Measurements from ENCODE around the gene NOX4. TPM values are rescaled to one million over a fixed set of nuclear protein-coding genes. Genes with fewer than 3 reads are reported as not detected.

Gene NOX4
- total RNA-seq, 1 experiment from 2014 or later = not detected

DNA sequence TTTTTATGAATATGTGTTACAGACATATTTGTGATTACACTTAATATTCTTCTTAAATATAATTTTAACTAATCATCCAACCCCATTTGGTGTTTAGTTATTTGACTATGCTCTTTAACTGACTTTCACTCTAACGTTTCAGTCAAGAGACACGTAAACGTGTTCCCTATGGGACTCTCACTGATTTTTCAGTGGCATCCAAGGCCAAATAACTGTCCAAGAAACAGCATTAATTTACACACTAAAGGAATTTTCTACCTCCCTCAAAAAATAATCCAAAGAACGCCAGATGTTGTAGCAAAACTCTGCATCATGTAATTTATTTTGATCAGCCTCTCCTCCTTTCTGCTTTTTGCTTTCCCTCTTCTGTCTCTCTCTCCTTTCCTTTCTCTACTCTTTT is 44.0 kb upstream of the NOX4 start:
- no peak for DNase-seq (ENCODE audit: unreplicated experiment)
- H3K36me3 Mint-ChIP-seq (ENCODE audit: insufficient read depth, unreplicated experiment) = no peaks in the 10 kb centered on the region
- no peaks in the 10 kb centered on the region for H3K9me3 Mint-ChIP-seq (ENCODE audit: unreplicated experiment)
- intact Hi-C loops (cut with micrococcal nuclease) = no loop called here
- peaks cover 81% of the 10 kb centered on the region for H3K27me3 Mint-ChIP-seq (ENCODE audit: insufficient read depth, unreplicated experiment)
- no peaks in the 10 kb centered on the region for H3K4me1 Mint-ChIP-seq (ENCODE audit: insufficient read depth, unreplicated experiment)
- H3K27ac Mint-ChIP-seq (ENCODE audit: low read depth, unreplicated experiment) = no peak overlapping the region
- POLR2A ChIA-PET = no interaction called here
- BruUV-seq (replicated peaks) = no TSS peak
- no peak overlapping the region for H3K4me3 Mint-ChIP-seq (ENCODE audit: unreplicated experiment)
- TF ChIP-seq, protein P1, sequence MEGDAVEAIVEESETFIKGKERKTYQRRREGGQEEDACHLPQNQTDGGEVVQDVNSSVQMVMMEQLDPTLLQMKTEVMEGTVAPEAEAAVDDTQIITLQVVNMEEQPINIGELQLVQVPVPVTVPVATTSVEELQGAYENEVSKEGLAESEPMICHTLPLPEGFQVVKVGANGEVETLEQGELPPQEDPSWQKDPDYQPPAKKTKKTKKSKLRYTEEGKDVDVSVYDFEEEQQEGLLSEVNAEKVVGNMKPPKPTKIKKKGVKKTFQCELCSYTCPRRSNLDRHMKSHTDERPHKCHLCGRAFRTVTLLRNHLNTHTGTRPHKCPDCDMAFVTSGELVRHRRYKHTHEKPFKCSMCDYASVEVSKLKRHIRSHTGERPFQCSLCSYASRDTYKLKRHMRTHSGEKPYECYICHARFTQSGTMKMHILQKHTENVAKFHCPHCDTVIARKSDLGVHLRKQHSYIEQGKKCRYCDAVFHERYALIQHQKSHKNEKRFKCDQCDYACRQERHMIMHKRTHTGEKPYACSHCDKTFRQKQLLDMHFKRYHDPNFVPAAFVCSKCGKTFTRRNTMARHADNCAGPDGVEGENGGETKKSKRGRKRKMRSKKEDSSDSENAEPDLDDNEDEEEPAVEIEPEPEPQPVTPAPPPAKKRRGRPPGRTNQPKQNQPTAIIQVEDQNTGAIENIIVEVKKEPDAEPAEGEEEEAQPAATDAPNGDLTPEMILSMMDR (IDR thresholded peaks at IDR 0.05; ENCODE audit: unreplicated experiment) = no peak
- CTCF ChIA-PET = interaction anchor here (0.6 kb wide), 1 partner anchor 233 kb away, joined by 3 read pairs; no protein-coding TSS in a partner anchor

GRCh38 chr11:89529626-89530380 is 38.6 kb upstream of the NOX4 start:
- Mint-ChIP-seq H3K36me3 (ENCODE audit: insufficient read depth, unreplicated experiment) (no peaks in the 10 kb centered on the region), H3K27me3 (ENCODE audit: insufficient read depth, unreplicated experiment) (peaks cover 85% of the 10 kb centered on the region), H3K4me3 (ENCODE audit: unreplicated experiment) (no peak overlapping the region), H3K4me1 (ENCODE audit: insufficient read depth, unreplicated experiment) (no peaks in the 10 kb centered on the region), H3K27ac (ENCODE audit: low read depth, unreplicated experiment) (no peak overlapping the region), H3K9me3 (ENCODE audit: unreplicated experiment) (no peaks in the 10 kb centered on the region)
- CTCF ChIA-PET = no interaction called here
- POLR2A ChIA-PET = no interaction called here
- BruUV-seq (replicated peaks) = no TSS peak
- DNase-seq (ENCODE audit: unreplicated experiment) = no peak
- intact Hi-C loops (cut with micrococcal nuclease) = no loop called here
- TF ChIP-seq, protein P1 (IDR thresholded peaks at IDR 0.05; ENCODE audit: unreplicated experiment) = no peak

DNA sequence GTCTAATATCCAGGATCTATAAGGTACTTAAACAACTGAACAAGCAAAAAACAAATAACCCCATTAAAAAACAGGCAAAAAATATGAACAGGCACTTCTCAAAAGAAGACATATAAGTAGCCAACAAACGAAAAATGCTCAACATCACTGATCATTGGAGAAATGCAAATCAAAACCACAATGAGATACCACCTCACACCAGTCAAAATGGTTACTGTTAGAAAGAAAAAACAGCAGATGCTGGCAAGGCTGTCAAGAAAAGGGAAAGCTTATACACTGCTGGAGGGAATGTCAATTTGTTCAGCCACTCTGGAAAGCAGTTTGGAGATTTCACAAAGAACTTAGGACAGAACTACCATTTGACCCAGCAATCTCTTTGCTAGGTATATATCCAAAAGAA is 30.6 kb upstream of the NOX4 start:
- Mint-ChIP-seq H3K4me1 (ENCODE audit: insufficient read depth, unreplicated experiment) (no peaks in the 10 kb centered on the region), H3K4me3 (ENCODE audit: unreplicated experiment) (no peak overlapping the region), H3K9me3 (ENCODE audit: unreplicated experiment) (no peaks in the 10 kb centered on the region), H3K27me3 (ENCODE audit: insufficient read depth, unreplicated experiment) (peaks cover 79% of the 10 kb centered on the region), H3K36me3 (ENCODE audit: insufficient read depth, unreplicated experiment) (no peaks in the 10 kb centered on the region), H3K27ac (ENCODE audit: low read depth, unreplicated experiment) (no peak overlapping the region)
- no TSS peak for BruUV-seq (replicated peaks)
- ChIA-PET CTCF (no interaction called here), POLR2A (no interaction called here)
- TF ChIP-seq, protein P1 (IDR thresholded peaks at IDR 0.05; ENCODE audit: unreplicated experiment) = no peak
- intact Hi-C loops (cut with micrococcal nuclease) = no loop called here
- no peak for DNase-seq (ENCODE audit: unreplicated experiment)

- DNase-seq (ENCODE audit: unreplicated experiment) = no peak
- Mint-ChIP-seq H3K4me3 (ENCODE audit: unreplicated experiment) (no peak overlapping the region), H3K4me1 (ENCODE audit: insufficient read depth, unreplicated experiment) (no peaks in the 10 kb centered on the region), H3K27ac (ENCODE audit: low read depth, unreplicated experiment) (no peak overlapping the region), H3K9me3 (ENCODE audit: unreplicated experiment) (no peaks in the 10 kb centered on the region), H3K27me3 (ENCODE audit: insufficient read depth, unreplicated experiment) (peaks cover 79% of the 10 kb centered on the region), H3K36me3 (ENCODE audit: insufficient read depth, unreplicated experiment) (no peaks in the 10 kb centered on the region)
- TF ChIP-seq, protein P1 (IDR thresholded peaks at IDR 0.05; ENCODE audit: unreplicated experiment) = no peak
- intact Hi-C loops (cut with micrococcal nuclease) = no loop called here
- CTCF ChIA-PET = no interaction called here
- no TSS peak for BruUV-seq (replicated peaks)
- POLR2A ChIA-PET = no interaction called here
Measured at GRCh38 chr11:89521294-89521693, 30.1 kb upstream of the NOX4 start.

Data from MCF 10A (cell line).